Suprapubic skin (tissue), 4 donors: ENCODE data around the gene CRNN. TPM values are rescaled to one million over a fixed set of nuclear protein-coding genes. Genes with fewer than 3 reads are reported as not detected.

ENCODE experiments used
- DNase-seq, 2 donors: peaks; one replicate each; pipeline ENCODE4 v3.0.0-alpha.2; 2019; ENCODE audit warnings: low spot score in 2 of 2
- H3K27ac ChIP-seq: fragments of 200-600 bp; sonication (generic); one replicate; pipeline ENCODE4 v1.5.1; 2019
- H3K27me3 ChIP-seq: fragments of 200-600 bp; sonication (generic); one replicate; pipeline ENCODE4 v1.5.1; 2019
- H3K36me3 ChIP-seq: fragments of 200-600 bp; sonication (generic); one replicate; pipeline ENCODE4 v1.5.1; 2019
- H3K4me1 ChIP-seq: fragments of 200-600 bp; sonication (generic); one replicate; pipeline ENCODE4 v1.5.1; 2019
- H3K4me3 ChIP-seq: fragments of 200-600 bp; sonication (generic); one replicate; pipeline ENCODE4 v1.5.1; 2019; ENCODE audit warnings: mild to moderate bottlenecking
- H3K9me3 ChIP-seq: fragments of 200-600 bp; sonication (generic); one replicate; pipeline ENCODE4 v1.5.1; 2019
- EP300 ChIP-seq: sonication (generic); formaldehyde crosslinking; IDR thresholded peaks from one replicate; pipeline ENCODE4 v1.6.1; 2017; ENCODE audit warnings: antibody characterized with exemption
- POLR2A ChIP-seq, 2 donors: fragments of 450-650 bp; IDR thresholded peaks; one replicate each; pipeline ENCODE4 v1.6.1; 2017; ENCODE audit warnings: antibody characterized with exemption in 2 of 2, mild to moderate bottlenecking in 2 of 2, moderate library complexity in 2 of 2
- POLR2AphosphoS5 ChIP-seq, 3 donors: sonication (generic); formaldehyde crosslinking; IDR thresholded peaks; one replicate each; pipeline ENCODE4 v1.6.1; 2017; ENCODE audit warnings: antibody characterized with exemption in 3 of 3
- WGBS: methylation state at CpG from one replicate; pipeline ENCODE4 v1.1.5; 2018; 5-methylcytosine and 5-hydroxymethylcytosine counted together
- total RNA-seq, 4 donors: library from RNA; depleted of rRNA; stranded (reverse); fragments of >200 nt; gene quantifications; one replicate each; pipeline ENCODE4 v1.1.0, GENCODE V29; 2016
- TF ChIP-seq, protein P1 (sequence below), 2 donors: fragments of 200-600 bp in 1 of 2; fragments of 450-650 bp in 1 of 2; sonication (generic) in 1 of 2; IDR thresholded peaks; one replicate each; pipeline ENCODE4 v1.5.1; 2016 to 2019; ENCODE audit warnings: antibody characterized with exemption in 2 of 2, mild to moderate bottlenecking in 1 of 2, moderate library complexity in 1 of 2

CRNN gene
- total RNA-seq, 4 donors from 2014 or later, result 0.72 to 12.6 (median 5.4) TPM

DNA sequence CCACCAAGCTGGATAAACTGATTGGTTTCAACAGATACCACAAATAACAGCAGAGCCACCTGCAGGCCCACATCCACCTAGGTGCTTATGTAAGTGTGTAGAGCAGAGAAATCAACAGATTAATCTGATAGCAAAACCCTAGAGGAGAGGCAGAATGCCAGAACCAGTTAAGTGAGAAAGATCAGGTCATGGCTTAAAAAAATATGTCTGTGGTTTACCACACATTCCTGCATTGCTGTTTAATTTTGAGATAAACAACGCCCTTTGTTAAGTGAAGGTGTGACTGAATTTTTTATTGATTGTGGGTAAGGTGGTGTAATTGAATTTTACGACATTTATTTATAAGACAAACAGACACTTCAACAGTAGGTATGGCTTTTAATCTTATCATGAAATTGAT is 21.2 kb downstream of the CRNN start:
- TF ChIP-seq, protein P1, sequence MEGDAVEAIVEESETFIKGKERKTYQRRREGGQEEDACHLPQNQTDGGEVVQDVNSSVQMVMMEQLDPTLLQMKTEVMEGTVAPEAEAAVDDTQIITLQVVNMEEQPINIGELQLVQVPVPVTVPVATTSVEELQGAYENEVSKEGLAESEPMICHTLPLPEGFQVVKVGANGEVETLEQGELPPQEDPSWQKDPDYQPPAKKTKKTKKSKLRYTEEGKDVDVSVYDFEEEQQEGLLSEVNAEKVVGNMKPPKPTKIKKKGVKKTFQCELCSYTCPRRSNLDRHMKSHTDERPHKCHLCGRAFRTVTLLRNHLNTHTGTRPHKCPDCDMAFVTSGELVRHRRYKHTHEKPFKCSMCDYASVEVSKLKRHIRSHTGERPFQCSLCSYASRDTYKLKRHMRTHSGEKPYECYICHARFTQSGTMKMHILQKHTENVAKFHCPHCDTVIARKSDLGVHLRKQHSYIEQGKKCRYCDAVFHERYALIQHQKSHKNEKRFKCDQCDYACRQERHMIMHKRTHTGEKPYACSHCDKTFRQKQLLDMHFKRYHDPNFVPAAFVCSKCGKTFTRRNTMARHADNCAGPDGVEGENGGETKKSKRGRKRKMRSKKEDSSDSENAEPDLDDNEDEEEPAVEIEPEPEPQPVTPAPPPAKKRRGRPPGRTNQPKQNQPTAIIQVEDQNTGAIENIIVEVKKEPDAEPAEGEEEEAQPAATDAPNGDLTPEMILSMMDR (IDR thresholded peaks at IDR 0.05), result no peak
- TF ChIP-seq POLR2A (IDR thresholded peaks at IDR 0.05) (no peak), EP300 (no peak), POLR2AphosphoS5 (IDR thresholded peaks at IDR 0.05) (no peak)
- Histone ChIP-seq H3K27ac (no peak overlapping the region), H3K9me3 (no peaks in the 10 kb centered on the region), H3K36me3 (no peaks in the 10 kb centered on the region), H3K4me1 (no peaks in the 10 kb centered on the region), H3K27me3 (peaks cover 7% of the 10 kb centered on the region), H3K4me3 (no peak overlapping the region)
- no peak for DNase-seq
- 34% methylated on average over 2 of the region's 2 CpGs for WGBS

DNA sequence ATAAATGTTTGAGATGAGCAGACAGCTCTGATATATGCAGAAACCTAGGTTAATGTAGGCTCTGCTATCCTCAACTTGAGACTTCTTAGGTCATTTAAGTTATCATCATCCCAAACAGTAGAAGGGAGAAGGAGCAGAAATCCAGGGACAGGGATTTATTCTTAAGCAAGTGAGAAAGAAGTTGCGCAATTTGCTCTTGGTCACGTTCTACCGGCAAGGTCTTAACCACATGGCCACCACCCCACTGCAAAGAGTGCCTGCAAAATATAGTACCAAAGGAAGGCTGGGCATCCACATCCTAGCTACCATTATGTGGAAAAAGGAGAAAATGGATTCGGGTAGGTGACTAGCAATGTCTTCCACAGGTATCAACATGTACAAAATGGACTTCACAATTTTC is 25.2 kb downstream of the CRNN start:
- no peaks in the 10 kb centered on the region for H3K36me3 ChIP-seq
- no peaks in the 10 kb centered on the region for H3K27me3 ChIP-seq
- H3K4me1 ChIP-seq, result no peaks in the 10 kb centered on the region
- no peak for DNase-seq
- TF ChIP-seq POLR2AphosphoS5 (IDR thresholded peaks at IDR 0.05) (no peak), POLR2A (IDR thresholded peaks at IDR 0.05) (no peak), EP300 (no peak)
- TF ChIP-seq, protein P1 (IDR thresholded peaks at IDR 0.05), result no peak
- no peak overlapping the region for H3K27ac ChIP-seq
- no peak overlapping the region for H3K4me3 ChIP-seq
- whole genome bisulfite sequencing, result 70% methylated on average over 4 of the region's 4 CpGs
- H3K9me3 ChIP-seq, result no peaks in the 10 kb centered on the region

GRCh38 chr1:152386940-152387339 is 27.1 kb downstream of the CRNN start:
- H3K27me3 ChIP-seq, result no peaks in the 10 kb centered on the region
- DNase-seq, result no peak
- H3K9me3 ChIP-seq, result no peaks in the 10 kb centered on the region
- WGBS, result 39% methylated on average over 2 of the region's 2 CpGs
- no peaks in the 10 kb centered on the region for H3K4me1 ChIP-seq
- no peak overlapping the region for H3K4me3 ChIP-seq
- H3K36me3 ChIP-seq, result no peaks in the 10 kb centered on the region
- no peak overlapping the region for H3K27ac ChIP-seq
- TF ChIP-seq EP300, result no peak
- no peak for TF ChIP-seq POLR2A (IDR thresholded peaks at IDR 0.05)
- TF ChIP-seq, protein P1 (IDR thresholded peaks at IDR 0.05), result no peak
- no peak for TF ChIP-seq POLR2AphosphoS5 (IDR thresholded peaks at IDR 0.05)

- Histone ChIP-seq H3K9me3 (no peaks in the 10 kb centered on the region), H3K36me3 (no peaks in the 10 kb centered on the region), H3K4me3 (no peak overlapping the region), H3K27me3 (no peaks in the 10 kb centered on the region), H3K4me1 (no peaks in the 10 kb centered on the region), H3K27ac (no peak overlapping the region)
- 87% methylated on average over 14 of the region's 16 CpGs for WGBS
- TF ChIP-seq EP300, result no peak
- no peak for TF ChIP-seq POLR2AphosphoS5 (IDR thresholded peaks at IDR 0.05)
- no peak for TF ChIP-seq POLR2A (IDR thresholded peaks at IDR 0.05)
- TF ChIP-seq, protein P1 (IDR thresholded peaks at IDR 0.05), result no peak
- no peak for DNase-seq
Measured at GRCh38 chr1:152380932-152381331, 33.1 kb downstream of the CRNN start.

GRCh38 chr1:152374451-152374850 is 39.6 kb downstream of the CRNN start:
- DNase-seq, result no peak
- H3K27me3 ChIP-seq, result no peaks in the 10 kb centered on the region
- TF ChIP-seq EP300 (no peak), POLR2A (IDR thresholded peaks at IDR 0.05) (no peak), POLR2AphosphoS5 (IDR thresholded peaks at IDR 0.05) (no peak)
- TF ChIP-seq, protein P1 (IDR thresholded peaks at IDR 0.05), result no peak
- H3K9me3 ChIP-seq, result no peaks in the 10 kb centered on the region
- no peaks in the 10 kb centered on the region for H3K36me3 ChIP-seq
- WGBS, result 63% methylated on average over 3 of the region's 3 CpGs
- no peaks in the 10 kb centered on the region for H3K4me1 ChIP-seq
- no peak overlapping the region for H3K4me3 ChIP-seq
- no peak overlapping the region for H3K27ac ChIP-seq
